DOHH2 (cell line): ENCODE measurements around the gene TIMM44.

Experiments used
- H3F3A ChIP-seq: fragments of 200-600 bp; sonication (generic), shearing (Covaris generic); 2 replicates; pipeline ENCODE4 v1.6.0; 2016; ENCODE audit warnings: antibody characterized with exemption, mild to moderate bottlenecking; ENCODE audit not compliant: control insufficient read depth, insufficient read depth
- H3K27ac ChIP-seq: fragments of 200-600 bp; sonication (generic); 2 replicates; pipeline ENCODE4 v1.5.1; 2014; ENCODE audit warnings: low read depth, mild to moderate bottlenecking, low read length, moderate library complexity
- H3K27me3 ChIP-seq: fragments of 200-600 bp; sonication (generic); 2 replicates; pipeline ENCODE4 v1.6.1; 2014; ENCODE audit warnings: mild to moderate bottlenecking, low read length, mixed read lengths; ENCODE audit not compliant: control insufficient read depth
- H3K36me3 ChIP-seq: fragments of 200-600 bp; sonication (generic); 2 replicates; pipeline ENCODE4 v1.6.1; 2014; ENCODE audit warnings: mild to moderate bottlenecking, low read length, moderate library complexity, mixed read lengths; ENCODE audit not compliant: control insufficient read depth
- H3K4me1 ChIP-seq: fragments of 200-600 bp; sonication (generic); 2 replicates; pipeline ENCODE4 v1.6.1; 2014; ENCODE audit warnings: mild to moderate bottlenecking, low read length, mixed read lengths; ENCODE audit not compliant: control insufficient read depth
- H3K4me2 ChIP-seq: fragments of 200-600 bp; sonication (generic); 2 replicates; pipeline ENCODE4 v1.6.0; 2014; ENCODE audit warnings: mild to moderate bottlenecking, low read length, moderate library complexity
- H3K4me3 ChIP-seq: fragments of 200-600 bp; sonication (generic); 2 replicates; pipeline ENCODE4 v1.5.1; 2014; ENCODE audit warnings: mild to moderate bottlenecking, low read length, mixed read lengths
- H3K79me2 ChIP-seq: fragments of 200-600 bp; sonication (generic); 2 replicates; pipeline ENCODE4 v1.6.1; 2014; ENCODE audit warnings: mild to moderate bottlenecking, low read length, mixed read lengths; ENCODE audit not compliant: control insufficient read depth
- H3K9me2 ChIP-seq: fragments of 200-600 bp; sonication (generic); replicated peaks from 2 replicates; pipeline ENCODE4 v1.6.1; 2014; ENCODE audit warnings: mild to moderate bottlenecking, low read length, mixed read lengths; ENCODE audit not compliant: control insufficient read depth
- H3K9me3 ChIP-seq: fragments of 200-600 bp; sonication (generic); 2 replicates; pipeline ENCODE4 v1.6.1; 2014; ENCODE audit warnings: antibody characterized with exemption, low read length, mixed read lengths; ENCODE audit not compliant: control insufficient read depth, insufficient read depth
- H4K20me1 ChIP-seq: fragments of 200-600 bp; sonication (generic); 2 replicates; pipeline ENCODE4 v1.6.0; 2014; ENCODE audit warnings: low read depth, mild to moderate bottlenecking, antibody characterized with exemption, low read length, moderate library complexity; ENCODE audit not compliant: control insufficient read depth, insufficient read depth
- CTCF ChIP-seq: fragments of 200-600 bp; sonication (generic); IDR thresholded peaks from one replicate; pipeline ENCODE4 v1.5.1; 2014; ENCODE audit warnings: antibody characterized with exemption, mild to moderate bottlenecking, low read depth, low read length; ENCODE audit not compliant: poor library complexity, severe bottlenecking
- EZH2phosphoT487 ChIP-seq: fragments of 200-600 bp; sonication (generic); IDR thresholded peaks from 2 replicates; pipeline ENCODE4 v1.6.1; 2017; ENCODE audit warnings: borderline replicate concordance, mild to moderate bottlenecking, antibody characterized with exemption, low read length, moderate library complexity, mixed read lengths

Gene TIMM44

DNA sequence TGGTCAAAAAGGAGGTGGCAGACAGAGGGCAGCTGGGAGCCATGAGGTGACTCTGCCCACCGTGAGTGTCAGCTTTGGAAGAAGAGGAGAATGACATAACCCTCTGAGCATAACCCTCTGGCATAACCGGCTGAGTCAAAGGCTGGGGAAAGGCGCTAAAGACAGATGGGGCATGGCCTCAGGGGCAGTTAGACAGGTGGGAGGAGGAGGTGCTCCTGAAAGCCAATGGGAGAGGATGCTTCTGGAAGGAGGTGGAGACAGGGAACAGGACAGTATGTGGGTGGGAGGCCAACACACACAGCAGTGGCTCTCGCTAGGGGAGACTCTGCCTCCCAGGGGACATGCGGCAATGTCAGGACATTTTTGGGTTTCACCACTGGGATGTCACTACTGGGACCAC, 44.8 kb upstream of the TIMM44 start:
- no peak for TF ChIP-seq CTCF
- TF ChIP-seq EZH2phosphoT487, result no peak
- Histone ChIP-seq H3K4me2 (no peak overlapping the region), H4K20me1 (peaks cover 5% of the 10 kb centered on the region), H3K36me3 (peaks cover 92% of the 10 kb centered on the region), H3F3A (no peaks in the 10 kb centered on the region), H3K9me2 (no peaks in the 10 kb centered on the region), H3K79me2 (peaks cover 95% of the 10 kb centered on the region), H3K4me1 (no peaks in the 10 kb centered on the region), H3K27ac (no peak overlapping the region), H3K9me3 (no peaks in the 10 kb centered on the region), H3K4me3 (no peak overlapping the region), H3K27me3 (no peaks in the 10 kb centered on the region)

- no peak overlapping the region for H3K27ac ChIP-seq
These were observed 43.8 kb upstream of the TIMM44 start for GRCh38 chr19:7987114-7987768.

GRCh38 chr19:7986321-7987113, 43.1 kb upstream of the TIMM44 start:
- Histone ChIP-seq H3K27me3 (no peaks in the 10 kb centered on the region), H3K4me2 (no peak overlapping the region), H3K27ac (no peak overlapping the region), H3K4me3 (no peak overlapping the region), H3F3A (no peaks in the 10 kb centered on the region), H3K4me1 (no peaks in the 10 kb centered on the region), H4K20me1 (peaks cover 5% of the 10 kb centered on the region), H3K9me2 (no peaks in the 10 kb centered on the region), H3K79me2 (peaks cover 92% of the 10 kb centered on the region), H3K9me3 (no peaks in the 10 kb centered on the region), H3K36me3 (peaks cover 93% of the 10 kb centered on the region)
- no peak for TF ChIP-seq EZH2phosphoT487
- no peak for TF ChIP-seq CTCF

More at GRCh38 chr19:7987114-7987768, 43.8 kb upstream of the TIMM44 start:
- H3K4me2 ChIP-seq, result no peak overlapping the region
- peaks cover 5% of the 10 kb centered on the region for H4K20me1 ChIP-seq
- TF ChIP-seq CTCF (no peak), EZH2phosphoT487 (no peak)
- H3K27me3 ChIP-seq, result no peaks in the 10 kb centered on the region
- no peaks in the 10 kb centered on the region for H3K4me1 ChIP-seq
- H3F3A ChIP-seq, result no peaks in the 10 kb centered on the region
- H3K36me3 ChIP-seq, result peaks cover 92% of the 10 kb centered on the region
- no peak overlapping the region for H3K4me3 ChIP-seq
- H3K9me2 ChIP-seq, result no peaks in the 10 kb centered on the region
- no peaks in the 10 kb centered on the region for H3K9me3 ChIP-seq
- H3K79me2 ChIP-seq, result peaks cover 95% of the 10 kb centered on the region
